ENCODE data around the gene FRYL. TPM values are rescaled to one million over a fixed set of nuclear protein-coding genes. Genes with fewer than 3 reads are reported as not detected.

FRYL gene
- total and polyA plus RNA-seq, 2 of the 13 experiments (the other 11 are each of a cell fraction or from before 2014, with no cell fraction given): 9.7 to 19.6 TPM

DNA sequence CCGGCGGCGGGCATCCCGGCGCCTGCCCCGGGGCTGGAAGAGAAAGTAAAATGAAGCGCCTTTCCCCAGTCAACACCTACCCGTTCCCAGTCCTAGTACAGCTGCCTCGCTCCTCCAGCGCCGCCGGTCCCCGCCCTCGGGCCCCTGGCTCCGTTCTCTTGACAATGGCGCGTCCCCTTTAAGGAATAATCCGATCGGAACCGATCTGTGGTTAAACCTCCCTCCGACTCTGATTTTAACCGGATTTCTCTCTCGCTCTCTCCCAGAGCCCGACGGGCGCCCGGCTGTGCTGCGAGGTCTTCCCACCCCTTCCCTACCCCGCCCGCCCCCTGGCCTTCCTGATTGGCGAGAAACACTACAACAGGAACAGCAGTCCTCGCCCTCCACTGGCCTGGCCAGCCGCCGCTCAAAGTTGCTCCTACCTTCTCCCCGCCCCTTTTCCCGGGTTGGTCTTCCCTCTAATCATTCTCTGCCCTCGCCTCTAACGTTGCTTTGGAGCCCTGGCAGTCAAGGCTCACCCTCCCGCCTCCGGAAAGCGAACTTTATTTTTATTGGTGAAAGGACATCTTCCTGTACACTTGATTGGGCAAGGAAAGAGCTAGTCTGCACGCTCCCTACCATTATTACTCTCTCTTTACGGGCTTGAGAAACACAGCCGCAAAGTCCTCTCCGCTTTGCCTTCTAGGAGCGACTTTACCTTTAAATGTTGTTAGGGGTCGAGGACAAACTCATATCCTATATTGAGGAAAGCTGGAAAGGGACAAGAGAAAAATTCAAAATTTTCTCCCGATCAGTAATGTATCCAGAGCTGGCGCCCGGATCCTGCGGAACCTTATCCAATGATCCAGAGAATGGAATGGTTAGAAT lies at the start of gene FRYL (continued):
- no peak for TF ChIP-seq ZNF318 (CRISPR knock-in tag; IDR thresholded peaks at IDR 0.05)
- TF ChIP-seq SP2 (CRISPR knock-in tag; IDR thresholded peaks at IDR 0.05): peak; percentile 92
- TF ChIP-seq, protein P1, sequence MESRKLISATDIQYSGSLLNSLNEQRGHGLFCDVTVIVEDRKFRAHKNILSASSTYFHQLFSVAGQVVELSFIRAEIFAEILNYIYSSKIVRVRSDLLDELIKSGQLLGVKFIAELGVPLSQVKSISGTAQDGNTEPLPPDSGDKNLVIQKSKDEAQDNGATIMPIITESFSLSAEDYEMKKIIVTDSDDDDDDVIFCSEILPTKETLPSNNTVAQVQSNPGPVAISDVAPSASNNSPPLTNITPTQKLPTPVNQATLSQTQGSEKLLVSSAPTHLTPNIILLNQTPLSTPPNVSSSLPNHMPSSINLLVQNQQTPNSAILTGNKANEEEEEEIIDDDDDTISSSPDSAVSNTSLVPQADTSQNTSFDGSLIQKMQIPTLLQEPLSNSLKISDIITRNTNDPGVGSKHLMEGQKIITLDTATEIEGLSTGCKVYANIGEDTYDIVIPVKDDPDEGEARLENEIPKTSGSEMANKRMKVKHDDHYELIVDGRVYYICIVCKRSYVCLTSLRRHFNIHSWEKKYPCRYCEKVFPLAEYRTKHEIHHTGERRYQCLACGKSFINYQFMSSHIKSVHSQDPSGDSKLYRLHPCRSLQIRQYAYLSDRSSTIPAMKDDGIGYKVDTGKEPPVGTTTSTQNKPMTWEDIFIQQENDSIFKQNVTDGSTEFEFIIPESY (CRISPR knock-in tag; IDR thresholded peaks at IDR 0.05): no peak
- peak; percentile 66 for TF ChIP-seq GABPB1 (CRISPR knock-in tag; IDR thresholded peaks at IDR 0.05)
- peak; percentile 68 for TF ChIP-seq SAP130 (CRISPR knock-in tag; IDR thresholded peaks at IDR 0.05; ENCODE audit: low read depth)
- no peak for TF ChIP-seq ZNF773 (CRISPR knock-in tag; IDR thresholded peaks at IDR 0.05; ENCODE audit: borderline replicate concordance)
- TF ChIP-seq FOXK1 (CRISPR knock-in tag; IDR thresholded peaks at IDR 0.05; ENCODE audit: borderline replicate concordance, low read depth): peak; percentile 29; the same call in 1 of the 2 replicates
- peak; percentile 28 for TF ChIP-seq HNRNPK (IDR thresholded peaks at IDR 0.05; ENCODE audit: low read depth, low read length, poor library complexity, severe bottlenecking)
- TF ChIP-seq SKI (IDR thresholded peaks at IDR 0.05; ENCODE audit: partially characterized antibody): no peak
- 0 out of 2 replicates have a peak, but pooled peaks have one; percentile 8 for TF ChIP-seq HOXD1 (CRISPR knock-in tag; IDR thresholded peaks at IDR 0.05)
- TF ChIP-seq ZNF703 (CRISPR knock-in tag; IDR thresholded peaks at IDR 0.05; ENCODE audit: borderline replicate concordance): no peak
- no peak for TF ChIP-seq HOXA9 (CRISPR knock-in tag; IDR thresholded peaks at IDR 0.05; ENCODE audit: borderline replicate concordance)
- TF ChIP-seq, protein P2, sequence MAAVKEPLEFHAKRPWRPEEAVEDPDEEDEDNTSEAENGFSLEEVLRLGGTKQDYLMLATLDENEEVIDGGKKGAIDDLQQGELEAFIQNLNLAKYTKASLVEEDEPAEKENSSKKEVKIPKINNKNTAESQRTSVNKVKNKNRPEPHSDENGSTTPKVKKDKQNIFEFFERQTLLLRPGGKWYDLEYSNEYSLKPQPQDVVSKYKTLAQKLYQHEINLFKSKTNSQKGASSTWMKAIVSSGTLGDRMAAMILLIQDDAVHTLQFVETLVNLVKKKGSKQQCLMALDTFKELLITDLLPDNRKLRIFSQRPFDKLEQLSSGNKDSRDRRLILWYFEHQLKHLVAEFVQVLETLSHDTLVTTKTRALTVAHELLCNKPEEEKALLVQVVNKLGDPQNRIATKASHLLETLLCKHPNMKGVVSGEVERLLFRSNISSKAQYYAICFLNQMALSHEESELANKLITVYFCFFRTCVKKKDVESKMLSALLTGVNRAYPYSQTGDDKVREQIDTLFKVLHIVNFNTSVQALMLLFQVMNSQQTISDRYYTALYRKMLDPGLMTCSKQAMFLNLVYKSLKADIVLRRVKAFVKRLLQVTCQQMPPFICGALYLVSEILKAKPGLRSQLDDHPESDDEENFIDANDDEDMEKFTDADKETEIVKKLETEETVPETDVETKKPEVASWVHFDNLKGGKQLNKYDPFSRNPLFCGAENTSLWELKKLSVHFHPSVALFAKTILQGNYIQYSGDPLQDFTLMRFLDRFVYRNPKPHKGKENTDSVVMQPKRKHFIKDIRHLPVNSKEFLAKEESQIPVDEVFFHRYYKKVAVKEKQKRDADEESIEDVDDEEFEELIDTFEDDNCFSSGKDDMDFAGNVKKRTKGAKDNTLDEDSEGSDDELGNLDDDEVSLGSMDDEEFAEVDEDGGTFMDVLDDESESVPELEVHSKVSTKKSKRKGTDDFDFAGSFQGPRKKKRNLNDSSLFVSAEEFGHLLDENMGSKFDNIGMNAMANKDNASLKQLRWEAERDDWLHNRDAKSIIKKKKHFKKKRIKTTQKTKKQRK (IDR thresholded peaks at IDR 0.05; ENCODE audit: low read length): peak; percentile 91
- no peak for TF ChIP-seq SP1 (IDR thresholded peaks at IDR 0.05)
- peak; percentile 89 for TF ChIP-seq SP1 (CRISPR knock-in tag; IDR thresholded peaks at IDR 0.05)

Data from HepG2 (cell line).